Ascending aorta (tissue), 2 donors: ENCODE data around the gene SMTN. TPM values are rescaled to one million over a fixed set of nuclear protein-coding genes. Genes with fewer than 3 reads are reported as not detected.

Experiments used
- DNase-seq, 2 donors: peaks; one replicate each; pipeline ENCODE4 v3.0.0-alpha.2; 2019; ENCODE audit warnings: low spot score in 2 of 2
- H3K27ac ChIP-seq, 2 donors: fragments of 200-600 bp; sonication (generic); one replicate each; pipeline ENCODE4 v1.5.1; 2016 to 2017; ENCODE audit warnings: mild to moderate bottlenecking in 1 of 2
- H3K27me3 ChIP-seq: fragments of 200-600 bp; sonication (generic); one replicate; pipeline ENCODE4 v1.5.1; 2017
- H3K36me3 ChIP-seq, 2 donors: fragments of 200-600 bp; sonication (generic); one replicate each; pipeline ENCODE4 v1.5.1; 2016
- H3K4me1 ChIP-seq, 2 donors: fragments of 200-600 bp; sonication (generic); one replicate each; pipeline ENCODE4 v1.5.1; 2016 to 2017; ENCODE audit warnings: mild to moderate bottlenecking in 1 of 2
- H3K4me3 ChIP-seq, 2 donors: fragments of 200-600 bp; sonication (generic); one replicate each; pipeline ENCODE4 v1.5.1; 2016 to 2017; ENCODE audit warnings: mild to moderate bottlenecking in 1 of 2
- H3K9me3 ChIP-seq, 2 donors: fragments of 200-600 bp; sonication (generic); one replicate each; pipeline ENCODE4 v1.5.1; 2016
- CTCF ChIP-seq, 3 experiments: fragments of 200-600 bp in 2 of 3; fragments of 450-650 bp in 1 of 3; sonication (generic) in 2 of 3; IDR thresholded peaks; one replicate each; pipeline ENCODE4 v1.5.1; 2016 to 2019; ENCODE audit warnings: antibody characterized with exemption in 3 of 3, mild to moderate bottlenecking in 1 of 3, moderate library complexity in 1 of 3
- intact Hi-C: fragments of 100-400 bp; cut with DNase I; formaldehyde crosslinking; loops from one replicate; pipeline ENCODE4 v1.15.1; 2023
- total RNA-seq: library from RNA; depleted of rRNA; stranded (reverse); fragments of >200 nt; gene quantifications from one replicate; pipeline ENCODE4 v1.1.0, GENCODE V29; 2016

SMTN gene
- total RNA-seq, 1 donor from 2014 or later: 671 TPM

GRCh38 chr22:31118046-31118820, 37.1 kb downstream of the SMTN start:
- no peak for DNase-seq
- TF ChIP-seq CTCF (IDR thresholded peaks at IDR 0.05): no peak
- Histone ChIP-seq H3K4me3 (no peak overlapping the region), H3K36me3 (no peaks in the 10 kb centered on the region), H3K27me3 (no peaks in the 10 kb centered on the region), H3K27ac (no peak overlapping the region), H3K9me3 (no peaks in the 10 kb centered on the region), H3K4me1 (peaks cover 0 to 7% of the 10 kb centered on the region in 2 donors)
- intact Hi-C loops: no loop called here

GRCh38 chr22:31119026-31119717, 38.1 kb downstream of the SMTN start:
- no peak overlapping the region for H3K4me3 ChIP-seq
- intact Hi-C loops: no loop called here
- DNase-seq: no peak
- H3K36me3 ChIP-seq: no peaks in the 10 kb centered on the region
- TF ChIP-seq CTCF (IDR thresholded peaks at IDR 0.05): no peak
- no peaks in the 10 kb centered on the region for H3K27me3 ChIP-seq
- H3K4me1 ChIP-seq: peaks cover 0 to 7% of the 10 kb centered on the region in 2 donors
- H3K27ac ChIP-seq: no peak overlapping the region
- no peaks in the 10 kb centered on the region for H3K9me3 ChIP-seq

GRCh38 chr22:31120230-31120629, 39.1 kb downstream of the SMTN start:
- intact Hi-C loops: no loop called here
- Histone ChIP-seq H3K36me3 (no peaks in the 10 kb centered on the region), H3K27ac (no peak overlapping the region), H3K4me1 (peaks cover 0 to 7% of the 10 kb centered on the region in 2 donors), H3K27me3 (no peaks in the 10 kb centered on the region), H3K9me3 (no peaks in the 10 kb centered on the region), H3K4me3 (no peak overlapping the region)
- no peak for DNase-seq
- TF ChIP-seq CTCF (IDR thresholded peaks at IDR 0.05): no peak

- intact Hi-C loops: no loop called here
- TF ChIP-seq CTCF (IDR thresholded peaks at IDR 0.05): no peak
- H3K27me3 ChIP-seq: no peaks in the 10 kb centered on the region
These were observed 39.5 kb downstream of the SMTN start for GRCh38 chr22:31120642-31121041.

GRCh38 chr22:31121403-31121802, 40.3 kb downstream of the SMTN start:
- intact Hi-C loops: no loop called here
- DNase-seq: no peak
- no peaks in the 10 kb centered on the region for H3K27me3 ChIP-seq
- no peak for TF ChIP-seq CTCF (IDR thresholded peaks at IDR 0.05)
- H3K4me1 ChIP-seq: peaks cover 0 to 7% of the 10 kb centered on the region in 2 donors
- H3K27ac ChIP-seq: no peak overlapping the region
- no peaks in the 10 kb centered on the region for H3K9me3 ChIP-seq
- no peak overlapping the region for H3K4me3 ChIP-seq
- no peaks in the 10 kb centered on the region for H3K36me3 ChIP-seq

More at GRCh38 chr22:31120642-31121041, 39.5 kb downstream of the SMTN start:
- Histone ChIP-seq H3K36me3 (no peaks in the 10 kb centered on the region), H3K4me1 (peaks cover 0 to 7% of the 10 kb centered on the region in 2 donors), H3K27ac (no peak overlapping the region), H3K9me3 (no peaks in the 10 kb centered on the region), H3K4me3 (no peak overlapping the region)
- no peak for DNase-seq
